Gastroesophageal sphincter (tissue), 4 donors: ENCODE results near the gene VSNL1. TPM values are rescaled to one million over a fixed set of nuclear protein-coding genes. Genes with fewer than 3 reads are reported as not detected.

ENCODE experiments used
- ATAC-seq: fragments of 150-250 bp; one replicate; pipeline ENCODE4 v1.9.1; 2016; ENCODE audit warnings: mild to moderate bottlenecking, moderate library complexity
- H3K27ac ChIP-seq, 4 donors: fragments of 200-600 bp; sonication (generic) in 3 of 4; 1 replicate in 3 of 4; 2 replicates in 1 of 4; pipeline ENCODE4 v1.5.1; 2016 to 2019
- H3K27me3 ChIP-seq: fragments of 200-600 bp; sonication (generic); one replicate; pipeline ENCODE4 v1.5.1; 2019
- H3K36me3 ChIP-seq, 2 donors: fragments of 200-600 bp; sonication (generic); one replicate each; pipeline ENCODE4 v1.5.1; 2019; ENCODE audit warnings: control low read depth in 1 of 2
- H3K4me1 ChIP-seq, 3 donors: fragments of 200-600 bp; sonication (generic); 1 replicate in 2 of 3; 2 replicates in 1 of 3; pipeline ENCODE4 v1.5.1; 2016 to 2019; ENCODE audit warnings: control low read depth in 2 of 3
- H3K4me3 ChIP-seq, 2 donors: fragments of 200-600 bp; sonication (generic); one replicate each; pipeline ENCODE4 v1.5.1; 2019; ENCODE audit warnings: mild to moderate bottlenecking in 1 of 2, moderate library complexity in 1 of 2
- H3K9me3 ChIP-seq, 3 donors: fragments of 200-600 bp; sonication (generic); one replicate each; pipeline ENCODE4 v1.5.1; 2017 to 2019; ENCODE audit warnings: control low read depth in 2 of 3
- CTCF ChIP-seq, 4 experiments: fragments of 200-600 bp in 2 of 4; fragments of 450-650 bp in 2 of 4; sonication (generic) in 1 of 4; IDR thresholded peaks; one replicate each; pipeline ENCODE4 v1.5.1; 2017 to 2019; ENCODE audit warnings: antibody characterized with exemption in 4 of 4, mild to moderate bottlenecking in 2 of 4, moderate library complexity in 2 of 4
- EP300 ChIP-seq: sonication (generic); formaldehyde crosslinking; IDR thresholded peaks from one replicate; pipeline ENCODE4 v1.6.1; 2017; ENCODE audit warnings: antibody characterized with exemption, mild to moderate bottlenecking
- POLR2A ChIP-seq, 2 donors: fragments of 450-650 bp; IDR thresholded peaks; one replicate each; pipeline ENCODE4 v1.6.1; 2017; ENCODE audit warnings: antibody characterized with exemption in 2 of 2, mild to moderate bottlenecking in 2 of 2, moderate library complexity in 1 of 2
- POLR2AphosphoS5 ChIP-seq: sonication (generic); formaldehyde crosslinking; IDR thresholded peaks from one replicate; pipeline ENCODE4 v1.6.1; 2017; ENCODE audit warnings: antibody characterized with exemption
- WGBS, 2 donors: methylation state at CpG; one replicate each; pipeline ENCODE4 v1.1.5; 2018; ENCODE audit warnings: low coverage in 1 of 2; 5-methylcytosine and 5-hydroxymethylcytosine counted together
- total RNA-seq, 4 donors: library from RNA; depleted of rRNA; stranded (reverse); fragments of >200 nt; gene quantifications; one replicate each; pipeline ENCODE4 v1.1.0, GENCODE V29; 2016

VSNL1 gene
- total RNA-seq, 4 donors from 2014 or later: 0.40 to 5.2 (median 0.76) TPM

GRCh38 chr2:17583646-17584045 is 43.1 kb downstream of the VSNL1 start:
- 52% methylated on average over 3 of the region's 3 CpGs; no CpG with 5 or more reads in 1 of the 2 donors for WGBS, 2 donors
- H3K27me3 ChIP-seq: no peaks in the 10 kb centered on the region
- H3K27ac ChIP-seq: no peak overlapping the region
- TF ChIP-seq CTCF (IDR thresholded peaks at IDR 0.05): no peak
- TF ChIP-seq POLR2A (IDR thresholded peaks at IDR 0.05): no peak
- no peak for TF ChIP-seq POLR2AphosphoS5
- no peak for TF ChIP-seq EP300
- H3K4me3 ChIP-seq: no peak overlapping the region
- no peaks in the 10 kb centered on the region for H3K9me3 ChIP-seq
- no peaks in the 10 kb centered on the region for H3K36me3 ChIP-seq
- no peaks in the 10 kb centered on the region for H3K4me1 ChIP-seq
- ATAC-seq: no peak

GRCh38 chr2:17584689-17585088 is 44.2 kb downstream of the VSNL1 start:
- 80% methylated on average over 1 to 2 of the region's 4 CpGs for WGBS, 2 donors
- H3K4me1 ChIP-seq: no peaks in the 10 kb centered on the region
- no peak overlapping the region for H3K4me3 ChIP-seq
- no peak overlapping the region for H3K27ac ChIP-seq
- H3K36me3 ChIP-seq: no peaks in the 10 kb centered on the region
- no peak for TF ChIP-seq POLR2A (IDR thresholded peaks at IDR 0.05)
- TF ChIP-seq EP300: no peak
- TF ChIP-seq POLR2AphosphoS5: no peak
- TF ChIP-seq CTCF (IDR thresholded peaks at IDR 0.05): no peak
- no peaks in the 10 kb centered on the region for H3K9me3 ChIP-seq
- no peak for ATAC-seq
- H3K27me3 ChIP-seq: no peaks in the 10 kb centered on the region

- no peaks in the 10 kb centered on the region for H3K27me3 ChIP-seq
- H3K4me3 ChIP-seq: no peak overlapping the region
- no peak for ATAC-seq
- H3K27ac ChIP-seq: no peak overlapping the region
- H3K9me3 ChIP-seq: no peaks in the 10 kb centered on the region
- H3K36me3 ChIP-seq: no peaks in the 10 kb centered on the region
- TF ChIP-seq POLR2A (IDR thresholded peaks at IDR 0.05) (no peak), EP300 (no peak), CTCF (IDR thresholded peaks at IDR 0.05) (no peak), POLR2AphosphoS5 (no peak)
- WGBS, 2 donors: 68 to 78% methylated on average over 1 to 3 of the region's 3 CpGs
- no peaks in the 10 kb centered on the region for H3K4me1 ChIP-seq
Measured at GRCh38 chr2:17587469-17587868, 47.0 kb downstream of the VSNL1 start.

GRCh38 chr2:17588031-17588430 is 47.5 kb downstream of the VSNL1 start:
- TF ChIP-seq POLR2A (IDR thresholded peaks at IDR 0.05): no peak
- TF ChIP-seq EP300: no peak
- no peak for TF ChIP-seq CTCF (IDR thresholded peaks at IDR 0.05)
- no peak for TF ChIP-seq POLR2AphosphoS5
- Histone ChIP-seq H3K9me3 (no peaks in the 10 kb centered on the region), H3K36me3 (no peaks in the 10 kb centered on the region), H3K27me3 (no peaks in the 10 kb centered on the region), H3K4me1 (no peaks in the 10 kb centered on the region), H3K4me3 (no peak overlapping the region), H3K27ac (no peak overlapping the region)
- WGBS, 2 donors: 78 to 83% methylated on average over 2 of the region's 2 CpGs
- ATAC-seq: no peak

- no peak for TF ChIP-seq EP300
- TF ChIP-seq POLR2AphosphoS5: no peak
- TF ChIP-seq CTCF (IDR thresholded peaks at IDR 0.05): no peak
- no peak for TF ChIP-seq POLR2A (IDR thresholded peaks at IDR 0.05)
- 79 to 92% methylated on average over 2 of the region's 2 CpGs for WGBS, 2 donors
- H3K27ac ChIP-seq: no peak overlapping the region
- H3K9me3 ChIP-seq: no peaks in the 10 kb centered on the region
- H3K4me3 ChIP-seq: no peak overlapping the region
- peaks cover 0 to 12% (median 2%) of the 10 kb centered on the region in 3 donors for H3K4me1 ChIP-seq
- H3K36me3 ChIP-seq: no peaks in the 10 kb centered on the region
- ATAC-seq: no peak
- no peaks in the 10 kb centered on the region for H3K27me3 ChIP-seq
Measured at GRCh38 chr2:17589406-17590035, 49.0 kb downstream of the VSNL1 start.
